Right hindlimb (tissue), 1 donor: ENCODE results near the gene COL26A1.
"Not testable (repeated sequence)": the region's sequence is repeated elsewhere in the genome, so short reads cannot be mapped to it uniquely, and the experiment has no call there.

Experiments used
- DNase-seq: peaks from one replicate; pipeline ENCODE4 v3.0.0-alpha.2; 2018

The COL26A1 gene

GRCh38 chr7:101602484-101603241, 240.0 kb downstream of the COL26A1 start:
- DNase-seq = peak; percentile 86

- no peak for DNase-seq
Observed at GRCh38 chr7:101604331-101604933, 241.8 kb downstream of the COL26A1 start.

GRCh38 chr7:101604934-101605332, 242.3 kb downstream of the COL26A1 start:
- DNase-seq = not testable (repeated sequence)

- peak; percentile 50 for DNase-seq
Observed at GRCh38 chr7:101605611-101606497, 243.2 kb downstream of the COL26A1 start.

- DNase-seq = no peak
Observed at GRCh38 chr7:101606498-101606923, 243.8 kb downstream of the COL26A1 start.
